Measurements from ENCODE around the gene CHN2.
"Not testable (repeated sequence)": the region's sequence is repeated elsewhere in the genome, so short reads cannot be mapped to it uniquely, and the experiment has no call there.

CHN2 gene

GRCh38 chr7:29204491-29205272 is 10.1 kb downstream of the CHN2 start:
- H3K9me3 ChIP-seq (ENCODE audit: control extremely low read depth in 1 of 5, control insufficient read depth in 4 of 5, insufficient read depth in 2 of 5, low read depth in 1 of 5, low read length in 4 of 5), result no peaks in the 10 kb centered on the region
- H3K36me3 ChIP-seq (ENCODE audit: control insufficient read depth in 4 of 4, insufficient read depth in 4 of 4, low read length in 3 of 4), result no peaks in the 10 kb centered on the region
- peaks cover 0 to 19% (median 12%) of the 10 kb centered on the region in 4 experiments for H3K4me1 ChIP-seq (ENCODE audit: control extremely low read depth in 1 of 4, control insufficient read depth in 4 of 4, insufficient read depth in 4 of 4, low read length in 3 of 4)
- no peak for DNase-seq
- H3K27me3 ChIP-seq (replicated peaks in 2 of 5; ENCODE audit: control insufficient read depth in 4 of 5, insufficient read depth in 5 of 5, low read length in 4 of 5), result no peaks in the 10 kb centered on the region
- no peak overlapping the region for H3K4me3 ChIP-seq (ENCODE audit: control insufficient read depth in 1 of 7, extremely low read depth in 1 of 7, insufficient read depth in 4 of 7, low read depth in 2 of 7, low read length in 6 of 7)
- no peak overlapping the region for H3K27ac ChIP-seq (ENCODE audit: insufficient read depth in 1 of 2, low read depth in 1 of 2, low read length in 2 of 2, poor library complexity in 1 of 2, severe bottlenecking in 2 of 2)
- ChIA-PET CTCF (interaction anchor here (0.7 to 1.4 kb wide), 4 partner anchors 14 to 201 kb away, joined by 3 to 6 read pairs (median 3); no protein-coding TSS in a partner anchor), POLR2A (interaction anchor here (1.2 kb wide), 1 partner anchor 9 kb away, joined by 5 read pairs; no protein-coding TSS in a partner anchor)
- WGBS (ENCODE audit: insufficient coverage), result 100% methylated on average over 1 of the region's 6 CpGs

GRCh38 chr7:29207162-29207801 is 12.7 kb downstream of the CHN2 start:
- Histone ChIP-seq H3K4me3 (ENCODE audit: control insufficient read depth in 1 of 7, extremely low read depth in 1 of 7, insufficient read depth in 4 of 7, low read depth in 2 of 7, low read length in 6 of 7) (no peak overlapping the region), H3K9me3 (ENCODE audit: control extremely low read depth in 1 of 5, control insufficient read depth in 4 of 5, insufficient read depth in 2 of 5, low read depth in 1 of 5, low read length in 4 of 5) (no peaks in the 10 kb centered on the region), H3K27ac (ENCODE audit: insufficient read depth in 1 of 2, low read depth in 1 of 2, low read length in 2 of 2, poor library complexity in 1 of 2, severe bottlenecking in 2 of 2) (no peak overlapping the region), H3K36me3 (ENCODE audit: control insufficient read depth in 4 of 4, insufficient read depth in 4 of 4, low read length in 3 of 4) (no peaks in the 10 kb centered on the region), H3K27me3 (replicated peaks in 2 of 5; ENCODE audit: control insufficient read depth in 4 of 5, insufficient read depth in 5 of 5, low read length in 4 of 5) (no peaks in the 10 kb centered on the region), H3K4me1 (ENCODE audit: control extremely low read depth in 1 of 4, control insufficient read depth in 4 of 4, insufficient read depth in 4 of 4, low read length in 3 of 4) (peaks cover 0 to 19% (median 12%) of the 10 kb centered on the region in 4 experiments)
- ChIA-PET POLR2A (no interaction called here), CTCF (interaction anchor here (2.4 kb wide), 1 partner anchor 18 kb away, joined by 12 read pairs; no protein-coding TSS in a partner anchor)
- WGBS (ENCODE audit: insufficient coverage), result 46% methylated on average over 4 of the region's 5 CpGs
- peak in 2 of 3 donors; percentile 66 to 79 for DNase-seq

GRCh38 chr7:29208410-29209250 is 14.1 kb downstream of the CHN2 start:
- ChIA-PET CTCF (no interaction called here), POLR2A (interaction anchor here (0.6 kb wide), 1 partner anchor 222 kb away, joined by 3 read pairs; no protein-coding TSS in a partner anchor)
- peak in 1 of 3 donors; percentile 28 for DNase-seq
- H3K4me1 ChIP-seq (ENCODE audit: control extremely low read depth in 1 of 4, control insufficient read depth in 4 of 4, insufficient read depth in 4 of 4, low read length in 3 of 4), result peaks cover 0 to 19% (median 12%) of the 10 kb centered on the region in 4 experiments
- 92% methylated on average over 11 of the region's 12 CpGs for WGBS (ENCODE audit: insufficient coverage)
- H3K27ac ChIP-seq (ENCODE audit: insufficient read depth in 1 of 2, low read depth in 1 of 2, low read length in 2 of 2, poor library complexity in 1 of 2, severe bottlenecking in 2 of 2), result no peak overlapping the region
- H3K27me3 ChIP-seq (replicated peaks in 2 of 5; ENCODE audit: control insufficient read depth in 4 of 5, insufficient read depth in 5 of 5, low read length in 4 of 5), result no peaks in the 10 kb centered on the region
- no peak overlapping the region for H3K4me3 ChIP-seq (ENCODE audit: control insufficient read depth in 1 of 7, extremely low read depth in 1 of 7, insufficient read depth in 4 of 7, low read depth in 2 of 7, low read length in 6 of 7)
- H3K9me3 ChIP-seq (ENCODE audit: control extremely low read depth in 1 of 5, control insufficient read depth in 4 of 5, insufficient read depth in 2 of 5, low read depth in 1 of 5, low read length in 4 of 5), result no peaks in the 10 kb centered on the region
- no peaks in the 10 kb centered on the region for H3K36me3 ChIP-seq (ENCODE audit: control insufficient read depth in 4 of 4, insufficient read depth in 4 of 4, low read length in 3 of 4)

GRCh38 chr7:29209745-29210144 is 15.2 kb downstream of the CHN2 start:
- WGBS (ENCODE audit: insufficient coverage), result 100% methylated on average over 1 of the region's 3 CpGs
- CTCF ChIA-PET, result no interaction called here
- H3K9me3 ChIP-seq (ENCODE audit: control extremely low read depth in 1 of 5, control insufficient read depth in 4 of 5, insufficient read depth in 2 of 5, low read depth in 1 of 5, low read length in 4 of 5), result no peaks in the 10 kb centered on the region
- DNase-seq, result no peak
- peaks cover 0 to 19% (median 12%) of the 10 kb centered on the region in 4 experiments for H3K4me1 ChIP-seq (ENCODE audit: control extremely low read depth in 1 of 4, control insufficient read depth in 4 of 4, insufficient read depth in 4 of 4, low read length in 3 of 4)
- no peak overlapping the region for H3K4me3 ChIP-seq (ENCODE audit: control insufficient read depth in 1 of 7, extremely low read depth in 1 of 7, insufficient read depth in 4 of 7, low read depth in 2 of 7, low read length in 6 of 7)
- H3K27me3 ChIP-seq (replicated peaks in 2 of 5; ENCODE audit: control insufficient read depth in 4 of 5, insufficient read depth in 5 of 5, low read length in 4 of 5), result no peaks in the 10 kb centered on the region
- POLR2A ChIA-PET, result interaction anchor here (0.6 kb wide), 1 partner anchor 223 kb away, joined by 3 read pairs; no protein-coding TSS in a partner anchor
- H3K36me3 ChIP-seq (ENCODE audit: control insufficient read depth in 4 of 4, insufficient read depth in 4 of 4, low read length in 3 of 4), result no peaks in the 10 kb centered on the region
- H3K27ac ChIP-seq (ENCODE audit: insufficient read depth in 1 of 2, low read depth in 1 of 2, low read length in 2 of 2, poor library complexity in 1 of 2, severe bottlenecking in 2 of 2), result no peak overlapping the region

GRCh38 chr7:29212736-29213135 is 18.2 kb downstream of the CHN2 start:
- DNase-seq; H3K9me3 ChIP-seq (ENCODE audit: control extremely low read depth in 1 of 5, control insufficient read depth in 4 of 5, insufficient read depth in 2 of 5, low read depth in 1 of 5, low read length in 4 of 5); CTCF ChIA-PET; H3K4me3 ChIP-seq (ENCODE audit: control insufficient read depth in 1 of 7, extremely low read depth in 1 of 7, insufficient read depth in 4 of 7, low read depth in 2 of 7, low read length in 6 of 7); H3K36me3 ChIP-seq (ENCODE audit: control insufficient read depth in 4 of 4, insufficient read depth in 4 of 4, low read length in 3 of 4); H3K27me3 ChIP-seq (replicated peaks in 2 of 5; ENCODE audit: control insufficient read depth in 4 of 5, insufficient read depth in 5 of 5, low read length in 4 of 5); POLR2A ChIA-PET; H3K27ac ChIP-seq (ENCODE audit: insufficient read depth in 1 of 2, low read depth in 1 of 2, low read length in 2 of 2, poor library complexity in 1 of 2, severe bottlenecking in 2 of 2): not testable (repeated sequence)
- H3K4me1 ChIP-seq (ENCODE audit: control extremely low read depth in 1 of 4, control insufficient read depth in 4 of 4, insufficient read depth in 4 of 4, low read length in 3 of 4), result peaks cover 0 to 11% (median 4%) of the 10 kb centered on the region in 4 experiments
- WGBS (ENCODE audit: insufficient coverage), result 83% methylated on average over 1 of the region's 2 CpGs

GRCh38 chr7:29214056-29214455 is 19.5 kb downstream of the CHN2 start:
- H3K4me3 ChIP-seq (ENCODE audit: control insufficient read depth in 1 of 7, extremely low read depth in 1 of 7, insufficient read depth in 4 of 7, low read depth in 2 of 7, low read length in 6 of 7), result no peak overlapping the region

More at GRCh38 chr7:29214056-29214455, 19.5 kb downstream of the CHN2 start:
- ChIA-PET CTCF (no interaction called here), POLR2A (no interaction called here)
- no peaks in the 10 kb centered on the region for H3K9me3 ChIP-seq (ENCODE audit: control extremely low read depth in 1 of 5, control insufficient read depth in 4 of 5, insufficient read depth in 2 of 5, low read depth in 1 of 5, low read length in 4 of 5)
- no peak for DNase-seq
- no peak overlapping the region for H3K27ac ChIP-seq (ENCODE audit: insufficient read depth in 1 of 2, low read depth in 1 of 2, low read length in 2 of 2, poor library complexity in 1 of 2, severe bottlenecking in 2 of 2)
- H3K27me3 ChIP-seq (replicated peaks in 2 of 5; ENCODE audit: control insufficient read depth in 4 of 5, insufficient read depth in 5 of 5, low read length in 4 of 5), result no peaks in the 10 kb centered on the region
- WGBS (ENCODE audit: insufficient coverage), result 95% methylated on average over 5 of the region's 5 CpGs
- no peaks in the 10 kb centered on the region for H3K36me3 ChIP-seq (ENCODE audit: control insufficient read depth in 4 of 4, insufficient read depth in 4 of 4, low read length in 3 of 4)
- H3K4me1 ChIP-seq (ENCODE audit: control extremely low read depth in 1 of 4, control insufficient read depth in 4 of 4, insufficient read depth in 4 of 4, low read length in 3 of 4), result no peaks in the 10 kb centered on the region

Measured in common myeloid progenitor, CD34-positive (primary cell).